Activated CD4-positive, alpha-beta T cell treated with anti-CD3 and anti-CD28 coated beads, Interleukin-2, Interleukin-6, amounts not matched to agents 100 ng/mL and 50 ng/mL, durations not matched to agents 16 hours and 8 hours (primary cell): Measurements from ENCODE around the gene HDAC9.

Experiments used
- DNase-seq: peaks from one replicate; pipeline ENCODE4 v3.0.0-alpha.2; 2020

The HDAC9 gene

DNA sequence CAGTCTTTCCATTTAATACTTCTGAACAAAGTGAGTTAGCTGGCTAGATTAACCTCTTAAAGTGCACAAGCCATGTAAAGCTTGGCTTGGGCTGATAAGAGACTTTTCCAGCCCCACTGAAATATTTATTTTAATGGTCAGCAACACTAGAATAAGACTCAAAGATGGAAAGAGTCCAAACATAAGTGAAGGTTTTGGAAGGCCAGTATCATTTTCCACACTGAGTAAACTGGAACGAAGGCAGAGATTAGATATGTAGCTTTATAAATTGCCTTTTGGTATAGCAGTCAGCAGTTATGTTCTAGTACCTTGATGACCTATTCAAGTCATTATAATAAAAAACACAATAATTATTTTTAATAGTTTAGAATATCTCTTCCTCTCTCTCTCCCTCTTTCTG is 102.2 kb downstream of the HDAC9 start:
- DNase-seq = no peak

DNA sequence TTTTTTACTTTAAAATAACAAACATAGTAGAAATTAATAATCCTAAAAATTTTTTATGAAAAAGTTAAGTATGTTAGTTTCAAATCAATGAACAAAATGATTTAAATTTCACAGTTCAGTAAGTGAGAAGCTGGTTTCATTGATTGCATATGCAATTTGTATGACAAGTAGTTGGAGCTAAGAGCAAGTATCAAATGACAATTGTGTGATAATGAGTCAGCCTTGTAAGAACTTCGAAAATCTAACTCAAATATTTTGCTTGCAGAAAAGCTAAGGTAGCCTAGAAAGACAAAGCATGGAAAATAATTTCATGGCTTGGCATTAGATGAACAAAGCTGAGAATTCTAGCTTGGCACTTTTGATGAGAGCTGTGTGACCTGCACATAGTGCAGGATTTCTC is 111.5 kb downstream of the HDAC9 start:
- no peak for DNase-seq

DNA sequence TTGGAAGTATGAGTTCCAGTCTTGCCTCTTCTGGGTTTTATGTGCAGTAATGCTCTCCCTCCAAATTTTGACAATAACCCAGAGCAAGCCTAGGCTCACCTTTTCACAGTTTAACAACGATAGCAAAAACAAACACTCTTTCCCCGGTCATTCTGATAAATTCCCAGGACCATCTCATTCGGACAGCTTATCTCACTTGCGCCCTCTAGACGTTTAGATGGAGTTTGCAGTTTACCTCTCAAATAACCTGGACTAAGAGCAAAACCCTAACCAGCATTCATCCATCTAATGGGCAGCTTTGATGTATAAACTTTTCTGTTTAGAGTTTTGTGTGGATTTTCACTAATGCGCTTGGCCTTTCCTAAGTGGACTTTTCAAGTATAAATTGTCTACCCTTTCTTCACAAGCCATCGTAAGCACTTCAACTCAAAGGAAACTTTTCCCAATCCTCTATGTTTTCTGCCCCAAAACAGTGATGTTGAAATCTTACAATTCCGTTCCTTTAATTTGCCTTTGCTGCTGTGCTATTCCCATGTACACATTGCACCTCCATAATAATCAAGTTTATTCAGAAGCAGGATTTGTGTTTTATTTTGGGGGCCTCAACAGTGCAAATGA is 114.9 kb downstream of the HDAC9 start:
- DNase-seq = peak; percentile 2

GRCh38 chr7:18614841-18615240 is 119.3 kb downstream of the HDAC9 start:
- no peak for DNase-seq

GRCh38 chr7:18619311-18619710 is 123.8 kb downstream of the HDAC9 start:
- DNase-seq = no peak

GRCh38 chr7:18623389-18623788 is 127.8 kb downstream of the HDAC9 start:
- DNase-seq = no peak

DNA sequence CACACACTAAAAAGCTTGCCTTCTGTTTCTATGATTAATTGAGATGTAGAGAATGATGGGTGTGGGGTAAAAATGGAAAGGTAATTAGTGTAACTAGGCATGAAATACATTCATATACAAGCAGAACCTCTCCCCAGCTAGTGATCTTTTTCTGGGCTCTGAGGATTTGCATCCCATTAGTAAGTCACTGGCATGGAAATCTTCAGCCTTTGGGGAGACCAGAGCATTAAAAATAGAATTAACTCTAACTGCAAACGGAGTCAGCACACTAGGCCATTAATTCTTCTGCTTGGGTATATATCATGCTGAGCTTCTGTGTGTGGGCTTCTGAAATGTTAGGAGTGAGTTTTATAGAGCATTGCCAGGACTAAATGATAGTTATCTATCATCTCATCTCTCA is 128.9 kb downstream of the HDAC9 start:
- DNase-seq = no peak

DNA sequence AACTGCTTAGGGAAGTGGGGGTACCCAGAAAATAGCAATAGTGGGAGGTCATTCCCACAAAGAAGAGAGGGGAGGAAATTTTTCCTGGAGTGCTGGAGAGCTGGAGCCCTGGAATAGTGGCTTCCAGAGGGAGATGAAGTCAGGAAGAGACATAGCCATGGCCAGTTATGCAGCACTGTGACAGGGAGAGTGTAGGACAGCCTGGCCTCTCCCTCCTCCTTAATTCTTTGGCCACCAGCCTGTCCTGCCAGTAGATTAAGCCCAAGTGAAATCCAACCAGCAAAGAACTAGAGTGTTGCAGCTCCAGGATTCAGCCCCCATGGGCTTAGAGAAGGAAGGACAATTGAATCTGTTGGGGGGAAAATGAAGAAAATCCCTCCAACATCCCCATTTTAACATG is 130.5 kb downstream of the HDAC9 start:
- DNase-seq = no peak

GRCh38 chr7:18626717-18627116 is 131.2 kb downstream of the HDAC9 start:
- no peak for DNase-seq

DNA sequence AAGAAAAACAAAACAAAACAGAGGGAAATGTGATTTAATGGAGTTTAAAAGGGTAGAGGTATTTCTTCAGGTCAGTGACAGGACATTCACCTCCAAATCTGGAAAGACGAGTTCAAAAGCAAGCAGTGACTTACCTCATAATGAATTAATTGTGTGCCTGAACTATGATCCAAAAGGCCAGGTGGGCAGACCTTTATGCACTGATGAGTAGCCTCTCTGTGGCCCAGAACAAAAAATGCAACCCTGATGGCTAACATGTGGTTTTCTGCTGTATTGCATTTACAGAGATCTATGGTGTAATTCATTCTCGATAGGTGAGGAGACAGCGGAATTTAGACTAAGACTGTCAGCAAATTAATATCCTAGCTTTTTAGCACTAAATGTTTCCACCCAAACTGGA is 142.0 kb downstream of the HDAC9 start:
- no peak for DNase-seq

GRCh38 chr7:18638594-18639452 is 143.3 kb downstream of the HDAC9 start:
- DNase-seq = peak; percentile 63

- no peak for DNase-seq
Observed at GRCh38 chr7:18639711-18640110, 144.2 kb downstream of the HDAC9 start.

DNA sequence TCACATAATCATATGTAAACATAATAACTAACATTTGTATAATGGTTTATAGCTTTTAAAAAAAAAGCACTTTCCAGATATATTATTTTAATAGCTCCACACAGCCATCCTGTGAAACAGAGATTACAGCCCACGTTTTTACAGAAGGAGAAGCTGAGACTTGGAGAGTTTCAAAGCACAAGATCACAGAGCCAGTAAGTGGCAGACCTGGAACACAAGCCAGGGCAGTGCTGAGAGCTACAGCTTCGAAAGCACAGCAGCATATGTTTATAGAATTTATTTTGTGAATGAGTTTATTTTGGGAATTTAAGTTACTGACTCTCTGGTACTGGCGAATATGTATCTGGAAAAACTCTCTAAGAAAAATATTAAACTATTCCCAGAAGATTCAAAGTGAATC is 149.4 kb downstream of the HDAC9 start:
- DNase-seq = no peak

DNA sequence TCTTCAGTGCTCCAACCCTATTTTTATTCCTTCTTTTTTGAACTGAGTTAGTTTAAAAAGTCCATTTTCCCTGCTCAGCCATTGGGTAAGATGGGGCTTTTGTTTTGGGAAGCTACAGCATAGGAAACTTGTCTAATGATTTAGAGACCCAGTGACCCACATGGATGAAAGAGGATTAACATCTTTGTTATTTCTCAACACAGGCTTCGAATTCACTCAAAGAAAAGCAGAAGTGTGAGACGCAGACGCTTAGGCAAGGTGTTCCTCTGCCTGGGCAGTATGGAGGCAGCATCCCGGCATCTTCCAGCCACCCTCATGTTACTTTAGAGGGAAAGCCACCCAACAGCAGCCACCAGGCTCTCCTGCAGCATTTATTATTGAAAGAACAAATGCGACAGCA is 152.0 kb downstream of the HDAC9 start:
- no peak for DNase-seq

- peak; percentile 51 for DNase-seq
Observed at GRCh38 chr7:18648849-18649758, 153.6 kb downstream of the HDAC9 start.

DNA sequence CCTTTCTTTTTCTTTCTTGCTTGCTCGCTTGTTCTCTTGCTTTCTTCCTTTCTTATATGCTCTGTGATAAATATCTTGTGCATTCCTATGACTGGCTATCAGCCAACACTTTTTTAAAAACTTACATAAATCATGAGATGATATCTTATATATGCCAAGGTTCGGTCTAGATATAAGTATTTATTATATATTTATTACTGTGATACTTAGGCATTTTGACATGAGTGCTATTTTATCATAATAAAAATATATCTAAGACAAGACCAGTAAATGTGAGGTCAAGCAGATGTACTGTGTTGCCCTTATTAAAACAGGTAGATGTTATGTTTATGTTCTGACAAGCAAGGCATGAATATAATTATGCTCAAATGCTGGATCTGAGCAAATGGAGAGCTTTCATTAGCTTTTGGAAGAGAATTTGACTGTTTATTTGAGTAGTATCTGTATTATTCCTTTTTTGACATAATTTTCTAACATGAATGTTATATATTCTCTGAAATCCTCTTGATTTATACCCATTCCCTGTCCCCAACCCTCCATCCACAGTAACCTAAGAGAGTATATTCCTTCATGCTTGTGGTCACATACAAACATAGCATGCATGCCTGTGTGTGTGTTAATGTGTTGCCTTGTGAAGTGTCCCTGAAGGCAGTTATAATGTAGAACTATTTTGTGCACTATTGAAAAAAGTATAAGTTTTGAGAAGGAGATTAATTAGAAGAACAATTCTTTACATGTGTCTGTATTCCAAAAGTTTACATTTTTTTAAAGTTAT is 158.0 kb downstream of the HDAC9 start:
- no peak for DNase-seq

DNA sequence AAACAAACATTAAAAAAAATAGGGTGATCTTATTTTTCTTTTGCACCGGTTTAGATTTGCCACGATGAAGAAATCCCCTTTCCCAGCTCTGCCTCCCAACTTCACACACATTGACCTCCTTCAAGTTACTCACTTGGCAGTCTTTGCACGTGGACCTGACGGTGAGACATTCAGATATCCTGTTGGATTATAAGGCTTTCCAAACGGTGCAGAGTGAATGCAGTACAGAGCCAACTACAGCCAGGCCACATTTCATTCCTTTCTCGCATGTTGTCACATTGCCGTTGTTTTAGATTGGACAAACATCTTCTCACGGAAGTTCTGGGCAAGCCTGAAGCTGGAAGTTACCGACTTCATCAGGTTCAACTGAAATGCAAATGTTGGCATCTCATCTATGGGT is 159.2 kb downstream of the HDAC9 start:
- DNase-seq = no peak

- no peak for DNase-seq
Observed at GRCh38 chr7:18655506-18655905, 160.0 kb downstream of the HDAC9 start.

- no peak for DNase-seq
Observed at GRCh38 chr7:18655912-18656311, 160.4 kb downstream of the HDAC9 start.

DNA sequence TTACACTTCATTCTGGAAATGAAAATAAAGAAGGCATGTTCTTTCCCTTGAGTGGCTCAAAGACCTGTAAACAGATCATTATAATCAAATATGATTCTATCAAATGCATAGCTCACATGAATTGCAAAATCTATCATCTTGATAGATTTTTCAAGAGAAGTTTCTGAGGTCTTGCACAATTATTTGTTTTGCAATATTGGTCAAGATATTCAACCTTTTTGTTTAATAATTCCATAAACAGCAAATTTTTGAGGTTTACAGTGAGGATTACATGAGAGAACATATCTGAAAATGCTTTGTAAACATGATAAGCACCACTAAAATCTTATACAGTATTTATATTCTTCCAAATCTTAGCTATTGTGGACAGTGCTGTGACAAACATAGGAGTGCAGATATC is 160.8 kb downstream of the HDAC9 start:
- no peak for DNase-seq

- DNase-seq = no peak
Observed at GRCh38 chr7:18659746-18660145, 164.2 kb downstream of the HDAC9 start.

DNA sequence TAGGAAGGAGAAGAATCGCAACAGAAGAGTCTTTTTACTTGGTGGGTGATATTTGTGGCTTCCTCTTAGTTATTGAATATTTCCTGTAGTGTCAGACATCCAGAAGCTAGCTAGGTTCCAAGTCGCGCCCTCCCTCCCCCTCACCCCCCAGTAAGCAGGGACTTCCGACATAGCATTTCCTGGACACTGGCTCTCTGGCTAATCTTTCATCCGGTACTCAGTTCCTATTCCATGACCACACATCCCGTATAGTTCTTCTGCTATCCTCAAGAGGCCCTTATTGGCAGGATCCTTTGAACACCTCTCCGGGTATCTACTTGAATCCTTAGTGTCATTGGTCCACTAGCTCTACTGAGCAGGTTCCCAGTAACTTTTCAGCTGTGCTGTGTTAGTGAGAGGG is 167.8 kb downstream of the HDAC9 start:
- no peak for DNase-seq
